Measurements from ENCODE around the gene TSGA10IP. TPM values are rescaled to one million over a fixed set of nuclear protein-coding genes. Genes with fewer than 3 reads are reported as not detected.

Gene TSGA10IP
- total and polyA plus RNA-seq, 12 donors, result 0.03 to 0.33 (median 0.28) TPM; not detected in 8

DNA sequence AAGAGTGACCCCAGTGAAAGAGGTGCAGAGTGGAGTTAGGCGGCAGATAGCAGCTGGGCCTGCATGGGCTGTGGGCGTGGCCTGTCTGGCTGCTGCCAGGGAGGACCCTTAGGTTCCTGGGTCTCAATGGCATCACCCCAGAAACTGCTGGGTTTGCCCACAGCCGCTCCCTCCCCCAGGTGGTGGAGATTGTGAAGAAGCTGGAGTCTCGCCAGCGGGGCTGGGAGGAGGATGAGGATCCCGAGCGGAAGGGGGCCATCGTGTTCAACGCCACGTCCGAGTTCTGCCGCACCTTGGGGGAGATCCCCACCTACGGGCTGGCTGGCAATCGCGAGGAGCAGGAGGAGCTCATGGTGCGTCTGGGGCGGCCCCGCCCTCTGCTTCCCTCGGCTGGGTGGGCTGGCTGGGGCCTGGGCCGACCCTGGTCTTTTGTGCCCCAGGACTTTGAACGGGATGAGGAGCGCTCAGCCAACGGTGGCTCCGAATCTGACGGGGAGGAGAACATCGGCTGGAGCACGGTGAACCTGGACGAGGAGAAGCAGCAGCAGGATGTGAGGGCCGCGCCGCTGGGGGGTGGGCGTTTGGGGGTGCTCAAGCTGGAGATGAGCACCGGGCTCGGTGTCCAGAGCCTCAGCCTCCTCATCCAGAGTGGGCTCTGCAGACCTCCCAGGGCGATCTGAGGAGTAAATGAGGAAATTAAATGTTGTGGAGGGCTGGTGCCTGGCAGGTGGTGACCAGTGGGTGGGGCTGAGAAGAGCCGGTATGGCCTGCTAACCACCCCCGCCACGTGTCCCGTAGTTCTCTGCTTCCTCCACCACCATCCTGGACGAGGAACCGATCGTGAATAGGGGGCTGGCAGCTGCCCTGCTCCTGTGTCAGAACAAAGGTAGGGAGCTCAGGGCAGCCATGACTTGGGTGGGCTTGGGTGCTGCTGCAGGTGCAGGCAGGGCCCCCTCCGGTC is 31.2 kb downstream of the TSGA10IP start:
- TF ChIP-seq POLR2A (IDR thresholded peaks at IDR 0.05), result no peak
- TF ChIP-seq, protein P1, sequence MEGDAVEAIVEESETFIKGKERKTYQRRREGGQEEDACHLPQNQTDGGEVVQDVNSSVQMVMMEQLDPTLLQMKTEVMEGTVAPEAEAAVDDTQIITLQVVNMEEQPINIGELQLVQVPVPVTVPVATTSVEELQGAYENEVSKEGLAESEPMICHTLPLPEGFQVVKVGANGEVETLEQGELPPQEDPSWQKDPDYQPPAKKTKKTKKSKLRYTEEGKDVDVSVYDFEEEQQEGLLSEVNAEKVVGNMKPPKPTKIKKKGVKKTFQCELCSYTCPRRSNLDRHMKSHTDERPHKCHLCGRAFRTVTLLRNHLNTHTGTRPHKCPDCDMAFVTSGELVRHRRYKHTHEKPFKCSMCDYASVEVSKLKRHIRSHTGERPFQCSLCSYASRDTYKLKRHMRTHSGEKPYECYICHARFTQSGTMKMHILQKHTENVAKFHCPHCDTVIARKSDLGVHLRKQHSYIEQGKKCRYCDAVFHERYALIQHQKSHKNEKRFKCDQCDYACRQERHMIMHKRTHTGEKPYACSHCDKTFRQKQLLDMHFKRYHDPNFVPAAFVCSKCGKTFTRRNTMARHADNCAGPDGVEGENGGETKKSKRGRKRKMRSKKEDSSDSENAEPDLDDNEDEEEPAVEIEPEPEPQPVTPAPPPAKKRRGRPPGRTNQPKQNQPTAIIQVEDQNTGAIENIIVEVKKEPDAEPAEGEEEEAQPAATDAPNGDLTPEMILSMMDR (IDR thresholded peaks at IDR 0.05), result no peak

DNA sequence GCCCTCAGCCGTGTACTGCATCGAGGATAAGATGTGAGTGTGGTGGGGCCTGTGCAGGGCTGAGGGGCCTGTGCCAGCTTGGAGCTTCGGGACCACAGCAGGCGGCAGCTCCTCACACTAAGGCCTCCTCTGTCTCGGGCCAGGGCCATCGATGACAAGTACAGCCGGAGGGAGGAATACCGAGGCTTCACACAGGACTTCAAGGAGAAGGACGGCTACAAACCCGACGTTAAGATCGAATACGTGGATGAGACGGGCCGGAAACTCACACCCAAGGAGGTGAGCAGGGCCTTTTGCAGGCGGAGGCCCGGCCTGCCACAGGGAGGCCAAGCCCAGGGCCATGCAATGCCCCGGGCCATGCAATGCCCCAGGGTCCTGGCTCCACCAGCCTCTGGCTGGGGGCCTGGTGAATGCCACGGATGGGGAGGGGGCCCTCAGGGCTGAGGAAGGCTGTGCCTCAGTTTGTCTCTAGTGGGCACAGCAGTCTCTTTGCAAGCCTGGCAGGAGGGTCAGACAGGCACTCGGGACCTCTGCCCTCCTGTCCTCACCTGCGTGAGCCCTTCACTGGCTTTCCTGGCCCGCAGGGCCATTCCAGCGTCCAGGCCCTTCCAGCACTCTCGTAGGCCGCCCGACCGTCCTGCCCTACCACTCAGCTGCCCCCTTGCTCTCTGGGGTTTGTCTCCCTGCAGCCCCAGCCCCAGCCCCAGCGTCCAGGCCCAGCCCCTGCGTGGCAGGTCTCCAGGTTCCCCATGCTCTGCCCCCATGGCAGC is 32.5 kb downstream of the TSGA10IP start:
- intact Hi-C loops (cut with DNase I), result no loop called here
- H3K9me3 ChIP-seq (replicated peaks in 1 of 3), result no peaks in the 10 kb centered on the region
- 83 to 90% (median 87%) methylated on average over 23 to 29 of the region's 29 CpGs for WGBS, 4 donors
- no peak for TF ChIP-seq POLR2A (IDR thresholded peaks at IDR 0.05)
- TF ChIP-seq, protein P1 (IDR thresholded peaks at IDR 0.05), result no peak
- no peaks in the 10 kb centered on the region for H3K4me1 ChIP-seq (replicated peaks in 1 of 2)
- DNase-seq, result no peak
- H3K27ac ChIP-seq, result no peak overlapping the region
- H3K36me3 ChIP-seq (replicated peaks in 1 of 2), result peaks cover 0 to 38% of the 10 kb centered on the region in 2 donors
- H3K27me3 ChIP-seq, result no peaks in the 10 kb centered on the region
- H3K4me3 ChIP-seq, result no peak overlapping the region

More for the DNA sequence above, 31.2 kb downstream of the TSGA10IP start:
- DNase-seq, result no peak
- Histone ChIP-seq H3K27me3 (no peaks in the 10 kb centered on the region), H3K36me3 (replicated peaks in 1 of 2) (peaks cover 0 to 38% of the 10 kb centered on the region in 2 donors), H3K4me1 (replicated peaks in 1 of 2) (no peaks in the 10 kb centered on the region), H3K9me3 (replicated peaks in 1 of 3) (no peaks in the 10 kb centered on the region), H3K27ac (no peak overlapping the region), H3K4me3 (no peak overlapping the region)
- intact Hi-C loops (cut with DNase I), result no loop called here
- WGBS, 4 donors, result 85 to 90% (median 86%) methylated on average over 23 to 43 of the region's 43 CpGs

DNA sequence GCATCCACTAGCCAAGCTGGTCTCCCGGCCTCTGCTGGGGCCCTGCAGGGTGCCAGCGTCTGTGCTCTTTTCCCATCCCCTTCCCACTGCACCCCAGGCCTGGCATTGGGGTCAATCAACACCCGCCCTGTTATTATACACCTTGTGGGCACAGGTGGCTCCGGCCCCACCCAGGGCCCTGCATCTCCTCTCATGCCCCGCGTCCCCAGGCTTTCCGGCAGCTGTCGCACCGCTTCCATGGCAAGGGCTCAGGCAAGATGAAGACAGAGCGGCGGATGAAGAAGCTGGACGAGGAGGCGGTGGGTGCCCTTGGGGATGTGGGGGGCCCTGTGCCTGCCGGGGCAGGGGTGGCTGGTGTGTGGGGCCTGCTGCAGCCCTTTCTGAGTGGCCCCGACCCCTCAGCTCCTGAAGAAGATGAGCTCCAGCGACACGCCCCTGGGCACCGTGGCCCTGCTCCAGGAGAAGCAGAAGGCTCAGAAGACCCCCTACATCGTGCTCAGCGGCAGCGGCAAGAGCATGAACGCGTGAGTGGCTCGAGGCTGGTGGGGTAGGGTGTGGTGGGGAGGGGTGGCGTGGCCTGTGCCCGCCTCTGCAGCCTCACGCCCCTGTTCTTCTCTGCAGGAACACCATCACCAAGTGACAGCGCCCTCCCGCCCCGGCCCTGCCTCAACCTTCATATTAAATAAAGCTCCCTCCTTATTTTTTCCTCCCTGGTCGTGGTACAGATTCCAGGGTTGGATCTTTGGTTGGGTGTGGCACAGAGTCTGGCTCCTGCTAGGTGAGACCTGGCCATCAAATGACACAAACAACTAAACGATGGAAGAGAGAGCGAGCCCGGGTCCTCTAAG is 33.3 kb downstream of the TSGA10IP start:
- DNase-seq, result no peak
- Histone ChIP-seq H3K9me3 (replicated peaks in 1 of 3) (no peaks in the 10 kb centered on the region), H3K27me3 (no peaks in the 10 kb centered on the region), H3K36me3 (replicated peaks in 1 of 2) (peaks cover 0 to 35% of the 10 kb centered on the region in 2 donors), H3K27ac (no peak overlapping the region), H3K4me1 (replicated peaks in 1 of 2) (no peaks in the 10 kb centered on the region), H3K4me3 (no peak overlapping the region)
- TF ChIP-seq, protein P1 (IDR thresholded peaks at IDR 0.05), result no peak
- TF ChIP-seq POLR2A (IDR thresholded peaks at IDR 0.05), result no peak
- intact Hi-C loops (cut with DNase I), result no loop called here
- 91 to 98% (median 93%) methylated on average over 16 to 34 of the region's 34 CpGs for WGBS, 4 donors
